Chondrocyte (in vitro differentiated cells): ENCODE measurements around the gene IDI1. TPM values are rescaled to one million over a fixed set of nuclear protein-coding genes. Genes with fewer than 3 reads are reported as not detected.

Source experiments
- DNase-seq: peaks from one replicate; pipeline ENCODE4 v3.0.0; 2021; ENCODE audit warnings: mixed read lengths, low spot score
- H3K27ac Mint-ChIP-seq: one replicate; pipeline ENCODE4 v1.8.0; 2021; ENCODE audit warnings: mild to moderate bottlenecking, moderate library complexity, mixed read lengths; ENCODE audit not compliant: unreplicated experiment
- H3K27me3 Mint-ChIP-seq: 2 replicates; pipeline ENCODE4 v1.8.0; 2021; ENCODE audit warnings: low read depth, mixed read lengths
- H3K36me3 Mint-ChIP-seq: 2 replicates; pipeline ENCODE4 v1.8.0; 2021; ENCODE audit warnings: low read depth, mixed read lengths
- H3K4me1 Mint-ChIP-seq: 2 replicates; pipeline ENCODE4 v1.8.0; 2021; ENCODE audit warnings: low read depth, mild to moderate bottlenecking, mixed read lengths
- H3K4me3 Mint-ChIP-seq: one replicate; pipeline ENCODE4 v1.8.0; 2021; ENCODE audit warnings: mild to moderate bottlenecking, moderate library complexity, mixed read lengths; ENCODE audit not compliant: unreplicated experiment
- H3K9me3 Mint-ChIP-seq: 2 replicates; pipeline ENCODE4 v1.8.0; 2021; ENCODE audit warnings: low read depth, mixed read lengths
- CTCF ChIP-seq: fragments of 200-600 bp; sonication (generic); IDR thresholded peaks from 2 replicates; pipeline ENCODE4 v1.5.0; 2021; ENCODE audit warnings: antibody characterized with exemption, mild to moderate bottlenecking, moderate library complexity
- total RNA-seq: library from RNA; stranded (reverse); gene quantifications from 3 replicates; pipeline ENCODE4 v1.2.1, GENCODE V29; 2021

Gene IDI1
- total RNA-seq, 1 donor from 2014 or later = 40.6 TPM

DNA sequence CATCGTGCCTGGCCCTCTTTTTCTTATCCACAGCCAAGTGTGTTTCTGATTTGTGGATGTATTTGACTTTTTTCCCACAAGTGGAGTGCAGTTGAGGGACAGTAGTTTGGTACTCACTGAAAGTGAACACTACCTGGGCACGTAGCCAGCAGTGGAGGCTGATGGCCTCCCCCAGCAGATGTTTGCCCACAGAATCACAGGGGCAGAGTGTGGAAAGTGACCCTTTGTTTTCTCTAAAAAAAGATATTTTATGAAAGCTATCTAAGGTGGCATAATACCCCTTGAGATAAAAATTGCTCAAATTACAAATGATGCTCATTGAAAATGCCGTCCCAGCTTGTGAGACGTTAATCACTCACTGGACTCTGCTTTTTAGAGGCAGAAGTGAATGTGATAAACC is 36.3 kb upstream of the IDI1 start:
- DNase-seq = no peak
- no peak overlapping the region for H3K4me3 Mint-ChIP-seq
- H3K36me3 Mint-ChIP-seq = peaks cover 39% of the 10 kb centered on the region

DNA sequence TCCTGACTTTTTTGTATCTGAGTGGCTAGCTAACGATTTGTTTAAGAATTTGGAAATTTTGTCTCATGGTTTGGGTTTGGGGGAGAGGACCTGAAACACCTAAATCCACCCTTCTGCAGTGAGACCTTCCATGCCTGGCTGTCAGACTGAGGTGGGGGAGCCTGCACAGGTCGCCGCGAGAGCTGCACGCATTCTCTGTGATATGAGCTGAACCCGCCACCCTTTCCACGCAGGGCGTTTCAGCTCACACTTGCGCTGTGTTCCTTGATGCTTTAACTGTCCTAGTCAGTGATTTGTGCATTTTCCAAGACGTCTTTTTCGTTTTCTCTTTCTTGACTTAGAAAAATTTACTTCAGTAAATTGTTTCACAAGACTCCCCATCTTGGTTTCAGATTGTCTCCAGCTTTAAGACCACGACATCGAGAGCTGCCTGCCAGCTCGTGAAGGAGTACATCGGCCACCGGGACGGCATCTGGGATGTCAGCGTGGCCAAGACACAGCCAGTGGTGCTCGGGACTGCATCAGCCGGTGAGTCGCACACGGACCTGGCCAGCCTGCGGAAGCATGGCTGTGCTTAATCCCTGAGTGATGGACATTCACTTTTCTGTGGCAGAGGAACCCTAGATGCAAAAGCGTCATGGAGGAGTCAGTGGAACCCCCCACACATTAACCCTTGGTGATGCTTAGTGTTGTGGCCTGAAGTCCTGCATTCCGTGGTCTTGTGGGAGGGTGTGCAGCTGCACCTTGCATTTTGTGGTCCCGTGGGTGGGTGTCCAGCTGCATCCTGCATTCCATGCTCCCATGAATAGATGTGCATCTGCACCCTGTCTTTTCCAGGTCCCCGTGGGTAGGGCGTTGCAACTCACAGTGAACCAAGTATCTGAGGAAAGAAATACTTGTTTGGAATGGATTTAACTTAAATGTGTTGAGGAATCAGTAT is 35.4 kb upstream of the IDI1 start:
- DNase-seq = no peak
- H3K27me3 Mint-ChIP-seq = no peaks in the 10 kb centered on the region
- no peak overlapping the region for H3K27ac Mint-ChIP-seq
- H3K4me1 Mint-ChIP-seq = no peaks in the 10 kb centered on the region
- H3K36me3 Mint-ChIP-seq = peaks cover 42% of the 10 kb centered on the region
- TF ChIP-seq CTCF = no peak
- H3K9me3 Mint-ChIP-seq = no peaks in the 10 kb centered on the region
- H3K4me3 Mint-ChIP-seq = no peak overlapping the region

More for the DNA sequence above, 36.3 kb upstream of the IDI1 start:
- Mint-ChIP-seq H3K9me3 (no peaks in the 10 kb centered on the region), H3K27me3 (no peaks in the 10 kb centered on the region), H3K4me1 (no peaks in the 10 kb centered on the region), H3K27ac (no peak overlapping the region)
- TF ChIP-seq CTCF = no peak

- H3K27me3 Mint-ChIP-seq = no peaks in the 10 kb centered on the region
- no peaks in the 10 kb centered on the region for H3K4me1 Mint-ChIP-seq
- H3K4me3 Mint-ChIP-seq = no peak overlapping the region
- H3K36me3 Mint-ChIP-seq = peaks cover 44% of the 10 kb centered on the region
- no peaks in the 10 kb centered on the region for H3K9me3 Mint-ChIP-seq
- no peak overlapping the region for H3K27ac Mint-ChIP-seq
- no peak for DNase-seq
- TF ChIP-seq CTCF = no peak
Measured at GRCh38 chr10:1083581-1083980, 34.7 kb upstream of the IDI1 start.

DNA sequence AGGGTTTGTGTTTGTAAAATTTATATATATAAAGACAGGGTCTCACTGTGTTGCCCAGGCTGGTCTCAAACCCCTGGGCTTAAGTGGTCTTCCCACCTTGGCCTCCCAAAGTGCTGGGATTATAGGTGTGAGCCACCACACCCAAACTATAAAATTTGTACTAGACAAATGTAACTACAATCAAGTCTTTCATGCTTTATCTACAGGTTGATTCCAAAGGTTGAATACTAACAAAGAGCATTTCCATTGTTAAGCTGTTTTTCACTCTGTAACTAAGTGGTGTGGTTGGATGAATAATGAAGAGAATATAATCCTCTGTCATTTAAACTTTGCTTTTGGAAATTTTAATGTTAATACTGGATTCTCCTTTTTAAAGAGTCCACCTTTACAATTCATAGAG is 29.7 kb upstream of the IDI1 start:
- Mint-ChIP-seq H3K4me3 (no peak overlapping the region), H3K36me3 (peaks cover 22% of the 10 kb centered on the region), H3K4me1 (no peaks in the 10 kb centered on the region), H3K9me3 (no peaks in the 10 kb centered on the region), H3K27ac (no peak overlapping the region), H3K27me3 (no peaks in the 10 kb centered on the region)
- TF ChIP-seq CTCF = no peak
- DNase-seq = no peak

- Mint-ChIP-seq H3K27me3 (no peaks in the 10 kb centered on the region), H3K9me3 (no peaks in the 10 kb centered on the region), H3K4me3 (no peak overlapping the region), H3K4me1 (peaks cover 3% of the 10 kb centered on the region), H3K36me3 (peaks cover 13% of the 10 kb centered on the region), H3K27ac (no peak overlapping the region)
- peak; percentile 62 for TF ChIP-seq CTCF
- no peak for DNase-seq
Measured at GRCh38 chr10:1074748-1075308, 25.9 kb upstream of the IDI1 start.
